ENCODE results near the gene TMF1. TPM values are rescaled to one million over a fixed set of nuclear protein-coding genes. Genes with fewer than 3 reads are reported as not detected.

TMF1 gene
- total RNA-seq, 2 experiments from 2014 or later: 57.4 to 58.0 TPM

DNA sequence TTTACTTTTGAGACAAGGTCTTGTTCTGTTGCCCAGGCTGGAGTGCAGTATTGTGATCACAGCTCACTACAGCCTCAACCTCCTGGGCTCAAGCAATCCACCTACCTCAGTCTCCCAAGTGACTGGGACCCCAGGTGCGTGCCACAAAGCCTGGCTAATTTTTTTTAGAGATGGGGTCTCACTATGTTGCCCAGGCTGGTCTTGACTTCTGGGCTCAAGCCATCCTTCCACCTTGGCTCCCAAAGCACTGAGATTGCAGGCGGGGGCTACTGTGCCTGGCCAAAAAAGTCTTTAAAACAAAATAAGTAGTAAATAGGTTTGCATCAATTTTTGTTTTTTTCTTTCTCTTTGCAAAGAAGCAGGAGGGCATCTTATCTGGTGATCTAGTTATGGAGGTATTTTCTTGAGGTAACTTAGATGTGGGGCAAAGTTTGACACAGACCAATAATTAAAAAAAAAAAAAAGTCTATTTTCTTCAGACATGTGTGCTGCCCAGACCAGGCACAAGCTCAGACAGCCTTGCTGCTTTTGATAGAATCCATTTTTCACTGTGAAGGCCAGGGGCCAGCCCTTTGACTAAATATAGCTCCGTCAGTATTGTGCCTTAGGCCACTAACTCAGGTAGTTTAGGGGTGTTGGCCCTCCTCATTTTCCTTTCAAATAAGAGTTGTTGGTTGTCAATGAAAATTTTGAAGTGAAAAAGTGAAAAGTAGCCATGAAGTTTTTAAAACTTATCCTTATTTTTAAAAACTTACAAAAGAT, 35.1 kb upstream of the TMF1 start:
- peaks cover 58% of the 10 kb centered on the region for H3K36me3 Mint-ChIP-seq (ENCODE audit: low read depth)
- ChIA-PET CTCF (interaction anchor here (1.4 to 3.4 kb wide), 4 partner anchors 7 to 35 kb away, joined by 4 to 17 read pairs (median 16); partner anchors contain the start of gene TMF1), POLR2A (interaction anchor here (1.2 to 18.0 kb wide), 5 partner anchors 5 to 36 kb away, joined by 4 to 305 read pairs (median 145); partner anchors contain the start of gene TMF1)
- no peaks in the 10 kb centered on the region for H3K27me3 Mint-ChIP-seq
- peaks cover 66% of the 10 kb centered on the region for H3K4me1 Mint-ChIP-seq
- no peak for DNase-seq
- H3K27ac Mint-ChIP-seq: peak overlapping the region; percentile 74
- no peaks in the 10 kb centered on the region for H3K9me3 Mint-ChIP-seq
- H3K4me3 Mint-ChIP-seq: peak overlapping the region; percentile 91

DNA sequence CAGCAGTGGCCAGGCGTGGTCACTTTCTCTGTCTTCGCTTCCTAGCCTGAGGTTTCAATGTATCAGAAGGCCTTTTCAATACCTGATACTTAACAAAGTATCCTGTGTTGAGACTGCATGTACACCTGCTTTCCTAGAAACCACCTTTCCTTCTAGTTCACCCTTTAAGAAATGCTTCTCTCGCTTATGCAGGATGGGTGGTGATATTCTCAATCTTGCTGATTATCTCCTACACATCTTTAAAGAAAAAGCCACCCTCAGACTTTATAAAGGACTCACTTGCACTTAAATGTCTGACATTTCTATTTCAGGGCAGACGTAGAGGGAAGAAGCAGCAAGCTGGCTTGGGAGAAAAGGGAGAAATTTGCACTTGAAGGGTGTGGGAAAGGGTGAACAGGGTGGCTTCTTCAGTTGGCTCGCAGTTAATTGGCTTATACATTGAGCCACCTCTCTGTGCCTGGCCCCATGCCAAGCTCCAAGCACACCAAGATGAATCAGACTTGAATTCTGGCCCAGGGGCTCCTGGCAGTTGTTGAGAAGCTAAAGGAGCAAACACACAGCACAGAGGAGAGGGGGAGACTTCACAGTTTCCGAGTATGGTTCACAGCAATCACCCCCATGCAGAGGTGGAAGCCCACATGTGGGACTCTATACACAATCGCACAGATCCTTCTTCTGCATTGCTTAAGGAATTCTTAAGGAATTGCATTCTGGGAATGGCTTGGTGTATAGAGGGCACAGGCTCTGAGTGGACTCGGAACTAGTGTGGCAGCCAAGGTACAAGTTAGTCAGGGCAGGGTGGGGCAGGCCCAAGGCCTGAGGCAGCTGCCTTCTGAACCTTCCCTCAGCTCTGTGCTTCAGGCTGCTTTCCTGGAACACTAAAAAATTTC, 33.9 kb upstream of the TMF1 start:
- CTCF ChIA-PET: interaction anchor here (0.7 to 3.4 kb wide), 6 partner anchors 9 to 137 kb away, joined by 3 to 17 read pairs (median 10); partner anchors contain the start of gene TMF1
- no peaks in the 10 kb centered on the region for H3K27me3 Mint-ChIP-seq
- POLR2A ChIA-PET: interaction anchor here (0.8 to 18.0 kb wide), 12 partner anchors 6 to 126 kb away, joined by 3 to 305 read pairs (median 10); partner anchors contain the start of genes EOGT and TMF1
- H3K27ac Mint-ChIP-seq: peak overlapping the region; percentile 98
- peak overlapping the region; percentile 91 for H3K4me3 Mint-ChIP-seq
- H3K9me3 Mint-ChIP-seq: no peaks in the 10 kb centered on the region
- H3K4me1 Mint-ChIP-seq: peaks cover 66% of the 10 kb centered on the region
- peaks cover 51% of the 10 kb centered on the region for H3K36me3 Mint-ChIP-seq (ENCODE audit: low read depth)
- peak; percentile 70 for DNase-seq

DNA sequence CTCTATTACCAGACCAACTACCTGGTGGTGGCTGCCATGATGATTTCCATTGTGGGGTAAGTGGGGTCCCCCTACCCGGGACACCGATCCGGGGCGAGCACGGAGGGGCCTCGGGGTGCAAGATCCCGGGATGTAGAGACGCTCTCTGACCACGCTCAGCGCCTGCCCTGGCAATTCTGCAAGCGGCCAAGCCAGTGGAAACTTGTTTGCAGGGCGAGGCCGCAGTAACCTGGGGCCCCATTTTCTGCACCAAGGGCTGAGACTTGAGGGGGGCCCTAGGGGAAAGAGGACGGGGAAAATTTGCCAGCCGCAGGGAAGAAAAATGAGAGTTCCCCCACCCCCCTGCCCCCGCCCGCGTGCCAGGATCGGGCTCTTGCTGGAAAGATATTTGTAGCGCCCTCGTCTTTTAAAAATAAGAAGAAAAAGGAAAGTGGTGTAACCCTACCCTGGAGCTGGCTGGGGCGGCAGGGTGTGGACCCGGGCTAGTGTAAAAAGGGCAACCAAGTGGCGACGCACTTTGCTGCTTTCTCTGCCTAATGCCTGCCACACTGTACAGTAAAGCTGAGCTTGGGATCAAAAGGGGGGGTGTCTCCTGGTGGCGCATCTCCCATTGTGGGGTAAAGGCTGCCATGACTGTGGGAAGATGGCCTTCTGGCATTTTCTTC, 33.2 kb upstream of the TMF1 start:
- Mint-ChIP-seq H3K9me3 (no peaks in the 10 kb centered on the region), H3K27ac (peak overlapping the region; percentile 98), H3K4me1 (peaks cover 67% of the 10 kb centered on the region), H3K36me3 (ENCODE audit: low read depth) (peaks cover 45% of the 10 kb centered on the region), H3K27me3 (no peaks in the 10 kb centered on the region), H3K4me3 (peak overlapping the region; percentile 91)
- ChIA-PET CTCF (interaction anchor here (0.7 to 3.4 kb wide), 7 partner anchors 9 to 71 kb away, joined by 3 to 17 read pairs (median 8); partner anchors contain the start of genes EOGT and TMF1), POLR2A (interaction anchor here (0.8 to 18.0 kb wide), 15 partner anchors 7 to 1430 kb away, joined by 3 to 305 read pairs (median 5); partner anchors contain the start of genes EOGT and TMF1)
- DNase-seq: peak; percentile 37

DNA sequence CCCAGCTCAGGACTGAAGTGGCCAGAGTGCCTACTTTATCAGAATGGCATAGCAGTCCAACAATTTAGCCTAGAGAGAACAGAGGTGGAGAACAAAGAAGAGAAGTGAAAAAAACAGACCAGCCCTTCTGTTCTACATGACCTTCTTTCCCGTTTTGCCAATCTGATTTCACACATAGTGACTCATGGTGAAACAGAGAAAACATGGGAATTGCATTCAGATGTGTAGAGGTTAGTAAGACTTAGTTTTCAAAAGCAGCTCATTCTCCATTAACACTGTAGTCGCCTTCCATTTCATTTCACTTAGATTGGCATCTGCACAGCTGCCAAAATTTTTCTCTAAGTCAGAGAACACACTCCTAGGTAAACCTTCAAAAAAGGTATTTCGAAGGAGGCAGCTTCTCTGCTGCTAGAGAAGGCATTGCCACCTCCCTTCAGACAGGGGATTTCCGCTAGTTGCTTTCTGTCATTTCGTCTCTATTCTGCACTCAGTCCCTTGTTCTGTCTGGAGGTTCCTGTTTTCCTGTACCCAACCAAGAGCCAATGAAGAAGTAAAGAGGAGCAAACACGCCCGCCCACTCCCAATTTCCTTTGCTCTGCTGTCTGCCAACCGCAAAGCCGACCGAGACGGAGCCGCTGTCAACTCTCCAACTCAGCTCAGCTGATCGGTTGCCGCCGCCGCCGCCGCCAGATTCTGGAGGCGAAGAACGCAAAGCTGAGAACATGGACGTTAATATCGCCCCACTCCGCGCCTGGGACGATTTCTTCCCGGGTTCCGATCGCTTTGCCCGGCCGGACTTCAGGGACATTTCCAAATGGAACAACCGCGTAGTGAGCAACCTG, 32.4 kb upstream of the TMF1 start, which contains the start of gene ARL6IP5:
Gene ARL6IP5, plus strand, starts transcription at position 612 of the 842 bp plus-strand sequence. Its CDS starts 111 bp downstream, at position 723.
- H3K27me3 Mint-ChIP-seq: no peaks in the 10 kb centered on the region

DNA sequence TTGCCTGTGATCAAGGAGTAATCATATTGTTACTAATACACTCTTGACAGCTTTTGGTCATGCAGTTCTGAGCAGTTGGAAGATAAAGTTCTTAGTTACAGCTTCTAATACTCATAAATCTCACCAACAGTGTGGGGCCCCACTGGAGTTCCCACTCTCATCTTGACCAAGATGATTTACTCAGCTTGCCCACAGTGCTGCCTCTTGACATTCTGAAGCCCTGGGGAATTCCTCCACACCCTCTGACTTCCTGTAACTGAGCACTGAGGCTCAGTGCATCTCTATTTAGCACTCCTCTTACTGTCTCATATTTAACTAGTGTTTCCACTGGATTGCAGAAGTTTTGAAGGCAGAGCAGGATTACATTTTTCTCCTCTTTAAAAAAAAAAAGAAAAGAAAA, 30.7 kb upstream of the TMF1 start:
- Mint-ChIP-seq H3K9me3 (no peaks in the 10 kb centered on the region), H3K27me3 (no peaks in the 10 kb centered on the region), H3K4me1 (peaks cover 61% of the 10 kb centered on the region), H3K27ac (peak overlapping the region; percentile 98), H3K4me3 (peak overlapping the region; percentile 30), H3K36me3 (ENCODE audit: low read depth) (peaks cover 30% of the 10 kb centered on the region)
- ChIA-PET CTCF (interaction anchor here (0.9 to 1.9 kb wide), 3 partner anchors 9 to 18 kb away, joined by 3 to 11 read pairs (median 4); no protein-coding TSS in a partner anchor), POLR2A (interaction anchor here (1.8 to 18.0 kb wide), 6 partner anchors 9 to 117 kb away, joined by 5 to 305 read pairs (median 84); partner anchors contain the start of genes EOGT and TMF1)
- peak; percentile 65 for DNase-seq

More for the DNA sequence above, 32.4 kb upstream of the TMF1 start, which contains the start of gene ARL6IP5:
- H3K36me3 Mint-ChIP-seq (ENCODE audit: low read depth): peaks cover 38% of the 10 kb centered on the region
- H3K9me3 Mint-ChIP-seq: no peaks in the 10 kb centered on the region
- ChIA-PET POLR2A (interaction anchor here (0.8 to 18.0 kb wide), 16 partner anchors 8 to 1429 kb away, joined by 3 to 305 read pairs (median 5); partner anchors contain the start of genes EOGT and TMF1), CTCF (interaction anchor here (0.7 to 3.4 kb wide), 8 partner anchors 10 to 222 kb away, joined by 3 to 17 read pairs (median 4); partner anchors contain the start of genes EOGT and TMF1)
- peak; percentile 94 for DNase-seq
- peak within 1 kb of the TSS; percentile 91 for H3K4me3 Mint-ChIP-seq
- peaks cover 61% of the 10 kb centered on the region for H3K4me1 Mint-ChIP-seq
- peak within 1 kb of the TSS; percentile 98 for H3K27ac Mint-ChIP-seq

DNA sequence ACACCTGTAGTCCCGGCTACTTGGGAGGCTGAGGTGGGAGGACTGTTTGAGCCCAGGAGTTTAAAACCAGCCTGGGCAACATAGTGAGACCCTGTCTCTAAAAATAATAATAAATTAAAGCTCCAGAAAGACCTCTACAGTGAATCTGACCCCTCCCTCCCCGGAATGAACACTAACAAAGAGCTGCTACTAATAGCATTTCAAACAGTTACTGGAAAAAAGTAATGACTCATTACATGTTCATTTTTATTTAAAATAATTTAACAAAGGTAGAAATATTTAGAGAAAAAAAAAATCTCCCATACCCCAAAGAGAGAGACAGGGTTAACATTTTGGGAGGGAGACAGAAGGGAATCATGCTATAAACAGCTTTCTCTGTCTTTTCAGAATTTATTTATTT, 30.2 kb upstream of the TMF1 start:
- POLR2A ChIA-PET: interaction anchor here (1.0 to 18.0 kb wide), 7 partner anchors 10 to 118 kb away, joined by 3 to 305 read pairs (median 23); partner anchors contain the start of genes EOGT and TMF1
- peak overlapping the region; percentile 30 for H3K4me3 Mint-ChIP-seq
- no peaks in the 10 kb centered on the region for H3K27me3 Mint-ChIP-seq
- H3K9me3 Mint-ChIP-seq: no peaks in the 10 kb centered on the region
- H3K4me1 Mint-ChIP-seq: peaks cover 63% of the 10 kb centered on the region
- CTCF ChIA-PET: interaction anchor here (0.9 to 1.9 kb wide), 3 partner anchors 9 to 18 kb away, joined by 3 to 11 read pairs (median 4); no protein-coding TSS in a partner anchor
- peak overlapping the region; percentile 98 for H3K27ac Mint-ChIP-seq
- H3K36me3 Mint-ChIP-seq (ENCODE audit: low read depth): peaks cover 30% of the 10 kb centered on the region
- no peak for DNase-seq

DNA sequence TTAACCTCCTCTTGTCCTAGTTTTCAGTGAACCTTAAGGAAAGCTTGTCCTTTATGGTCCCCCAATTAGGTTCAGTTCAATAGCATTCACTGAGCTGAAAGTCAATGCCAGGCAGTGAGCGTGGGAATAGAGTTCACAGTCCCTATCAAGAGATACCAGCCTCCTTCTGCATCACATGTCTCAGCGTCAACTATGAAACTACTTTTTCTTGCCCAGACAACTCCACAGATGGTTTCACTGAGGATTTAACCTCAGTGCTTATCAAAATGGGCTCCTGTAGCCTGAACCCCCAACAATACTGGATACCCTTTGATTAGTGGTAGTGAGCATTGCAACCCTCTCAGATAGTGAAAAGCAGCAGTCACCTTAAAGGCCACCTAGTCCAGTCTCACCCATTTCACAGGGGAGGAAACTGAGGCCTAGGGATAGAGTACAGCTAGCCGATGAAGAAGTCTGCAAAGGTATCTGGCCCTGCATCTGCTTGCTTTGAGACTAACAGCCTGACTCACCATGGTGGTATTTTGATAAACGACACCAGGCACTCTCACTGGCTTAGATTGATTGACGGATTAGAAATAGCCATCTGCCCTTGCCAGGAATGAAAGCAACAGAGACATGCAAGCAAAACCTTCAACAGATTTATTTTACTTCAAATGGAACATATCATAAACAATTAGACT, 29.6 kb upstream of the TMF1 start:
- H3K27ac Mint-ChIP-seq: peak overlapping the region; percentile 98
- no peaks in the 10 kb centered on the region for H3K27me3 Mint-ChIP-seq
- H3K36me3 Mint-ChIP-seq (ENCODE audit: low read depth): peaks cover 30% of the 10 kb centered on the region
- H3K4me3 Mint-ChIP-seq: peak overlapping the region; percentile 47
- CTCF ChIA-PET: interaction anchor here (0.9 to 1.9 kb wide), 3 partner anchors 10 to 17 kb away, joined by 3 to 11 read pairs (median 4); no protein-coding TSS in a partner anchor
- H3K4me1 Mint-ChIP-seq: peaks cover 67% of the 10 kb centered on the region
- POLR2A ChIA-PET: interaction anchor here (1.0 to 18.0 kb wide), 8 partner anchors 10 to 125 kb away, joined by 3 to 305 read pairs (median 17); partner anchors contain the start of genes EOGT and TMF1
- DNase-seq: no peak
- H3K9me3 Mint-ChIP-seq: no peaks in the 10 kb centered on the region

DNA sequence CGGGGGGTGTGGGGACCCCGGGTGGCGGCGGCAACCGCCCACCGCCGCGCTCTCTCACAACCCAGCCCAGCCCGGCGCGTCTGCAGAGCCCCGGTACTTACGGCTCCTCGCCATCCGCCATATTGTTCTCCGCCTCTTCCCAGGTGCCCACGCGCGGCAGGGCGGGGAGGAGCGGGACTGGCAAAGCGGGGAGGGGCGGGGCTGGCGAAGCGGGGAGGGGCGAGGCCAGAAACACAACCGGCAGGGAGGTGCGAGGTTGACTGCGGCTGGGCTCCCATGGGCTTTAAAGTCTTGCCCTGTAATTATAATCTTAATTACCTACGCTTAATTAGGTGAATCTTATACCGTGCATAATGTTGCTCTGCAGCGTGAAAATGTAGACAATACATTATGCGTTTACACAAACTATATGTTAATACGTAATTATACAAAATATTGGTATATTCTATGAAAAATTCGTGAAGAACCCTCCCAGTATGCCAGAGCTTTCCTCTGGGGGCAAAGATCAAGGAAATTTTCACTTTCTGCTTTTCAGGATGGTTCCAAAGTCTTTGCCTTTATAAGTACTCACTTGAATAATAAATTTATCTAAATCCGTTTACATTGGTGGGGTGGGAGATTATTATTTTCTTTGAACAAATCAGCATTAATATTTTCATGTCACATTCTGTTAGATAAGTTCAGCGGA, 28.2 kb upstream of the TMF1 start, which contains the start of gene UBA3:
Gene UBA3, minus strand, starts transcription at position 133 of the 688 bp plus-strand sequence. Its CDS starts 12 bp downstream, at position 121.
- peak within 1 kb of the TSS; percentile 98 for H3K27ac Mint-ChIP-seq
- H3K36me3 Mint-ChIP-seq (ENCODE audit: low read depth): peaks cover 26% of the 10 kb centered on the region
- H3K27me3 Mint-ChIP-seq: no peaks in the 10 kb centered on the region
- ChIA-PET CTCF (interaction anchor here (0.6 to 2.2 kb wide), 2 partner anchors 23 to 29 kb away, joined by 3 to 7 read pairs; partner anchors contain the start of gene TMF1), POLR2A (interaction anchor here (0.6 to 18.0 kb wide), 9 partner anchors 12 to 126 kb away, joined by 3 to 305 read pairs (median 33); partner anchors contain the start of genes EOGT and TMF1)
- H3K9me3 Mint-ChIP-seq: no peaks in the 10 kb centered on the region
- H3K4me3 Mint-ChIP-seq: peak within 1 kb of the TSS; percentile 90
- H3K4me1 Mint-ChIP-seq: peaks cover 68% of the 10 kb centered on the region
- DNase-seq: peak; percentile 94

DNA sequence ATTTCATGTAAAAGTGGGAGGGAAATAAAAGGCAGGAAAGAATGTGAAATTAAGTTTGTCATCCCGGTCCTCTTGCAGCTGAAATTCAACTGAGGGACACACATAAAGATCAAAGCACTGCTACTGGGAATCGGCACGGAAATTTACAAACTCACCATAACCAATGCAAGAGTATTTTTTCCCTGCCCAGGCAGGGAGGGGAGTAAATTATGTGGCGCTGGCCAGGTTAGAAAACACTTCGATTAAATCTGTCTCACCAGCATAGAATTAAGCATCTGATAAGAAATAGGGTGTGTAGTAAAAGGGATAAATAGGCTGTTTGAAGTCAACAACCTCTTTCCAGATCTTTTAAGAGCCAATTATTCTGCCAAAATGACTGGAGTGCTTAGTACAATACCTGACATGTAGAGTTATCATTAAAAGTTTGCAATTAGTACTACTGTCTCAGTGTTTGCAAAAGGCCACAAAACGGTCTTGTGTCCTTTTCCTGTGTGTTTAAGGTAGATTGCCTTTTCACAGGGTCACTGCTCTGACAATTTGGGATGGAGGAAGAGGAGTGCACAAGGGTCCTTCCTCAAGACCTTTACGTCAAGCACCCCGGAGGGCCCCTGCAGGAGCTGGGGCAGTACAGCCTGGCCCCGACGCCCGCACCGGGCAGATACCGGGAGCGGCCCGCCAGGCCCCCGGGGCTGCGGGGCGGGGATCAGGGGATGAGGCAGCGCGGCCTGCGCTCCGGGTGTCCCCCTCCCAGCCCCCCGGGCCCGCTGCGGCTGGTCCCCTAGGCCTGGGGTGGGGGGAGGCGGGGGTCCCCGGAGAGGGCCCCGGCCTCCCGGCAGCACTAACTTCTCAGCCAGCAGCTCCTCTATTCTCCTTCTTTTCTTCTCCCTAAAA, 27.4 kb upstream of the TMF1 start:
- Mint-ChIP-seq H3K9me3 (no peaks in the 10 kb centered on the region), H3K27me3 (no peaks in the 10 kb centered on the region), H3K4me1 (peaks cover 66% of the 10 kb centered on the region), H3K4me3 (peak overlapping the region; percentile 90), H3K27ac (peak overlapping the region; percentile 74), H3K36me3 (ENCODE audit: low read depth) (peaks cover 20% of the 10 kb centered on the region)
- ChIA-PET CTCF (interaction anchor here (0.6 to 2.2 kb wide), 2 partner anchors 22 to 28 kb away, joined by 3 to 7 read pairs; partner anchors contain the start of gene TMF1), POLR2A (interaction anchor here (0.7 to 18.0 kb wide), 9 partner anchors 10 to 74 kb away, joined by 3 to 293 read pairs (median 7); partner anchors contain the start of genes EOGT and TMF1)
- no peak for DNase-seq

Measured in activated CD4-positive, alpha-beta memory T cell treated with anti-CD3 and anti-CD28 coated beads, Interleukin-2, amount 10 ng/mL, durations not matched to agents 7 days and 5 days (primary cell).